ENCODE measurements around the gene IMPDH1. TPM values are rescaled to one million over a fixed set of nuclear protein-coding genes. Genes with fewer than 3 reads are reported as not detected.

Gene IMPDH1
- total RNA-seq, 2 donors from 2014 or later: 17.4 to 27.4 TPM

DNA sequence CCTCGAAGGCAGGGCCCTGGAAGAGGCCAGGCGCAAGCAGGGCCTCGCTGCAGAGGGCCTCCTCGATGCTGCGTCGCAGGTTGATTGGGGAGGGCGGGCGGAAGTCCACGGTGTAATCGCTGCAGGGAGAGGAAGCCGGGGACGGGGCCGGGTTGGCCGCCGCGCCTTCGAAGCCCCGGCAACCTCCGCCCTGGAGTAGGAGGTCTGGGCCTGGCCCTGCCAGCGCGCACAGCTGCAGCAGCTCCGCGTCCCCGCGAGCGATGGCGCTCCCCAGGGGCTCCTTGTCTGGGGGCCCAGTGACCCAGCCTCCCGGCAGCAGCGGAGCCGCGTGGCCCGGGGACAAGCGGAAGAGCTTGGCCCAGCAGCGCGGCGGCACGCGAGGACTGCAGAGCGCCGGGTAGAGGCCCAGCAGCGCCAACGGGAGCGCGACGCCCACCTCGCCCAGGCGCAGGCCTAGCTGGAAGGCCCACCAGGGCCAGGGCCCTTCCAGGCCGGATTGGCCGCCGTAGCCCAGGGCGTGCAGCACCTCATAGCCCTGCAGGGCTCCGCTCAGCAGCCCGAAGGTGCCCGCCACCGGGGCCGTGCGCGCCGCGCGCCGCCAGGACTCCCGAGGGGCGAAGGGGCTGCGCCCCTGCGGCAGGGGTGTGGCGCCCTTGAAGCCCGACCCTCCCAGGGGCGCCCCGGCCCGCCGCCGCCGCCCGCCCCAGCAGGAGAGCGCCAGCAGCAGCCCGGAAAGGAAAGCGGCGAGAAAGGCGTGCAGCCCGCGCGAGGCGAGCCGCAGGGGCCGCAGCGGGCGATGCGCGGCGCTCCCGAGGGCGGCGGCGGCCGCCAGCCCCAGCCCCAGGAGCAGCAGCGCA is 58.3 kb downstream of the IMPDH1 start:
- no peak for DNase-seq (ENCODE audit: low spot score)
- no peaks in the 10 kb centered on the region for H3K27me3 ChIP-seq
- TF ChIP-seq, protein P1, sequence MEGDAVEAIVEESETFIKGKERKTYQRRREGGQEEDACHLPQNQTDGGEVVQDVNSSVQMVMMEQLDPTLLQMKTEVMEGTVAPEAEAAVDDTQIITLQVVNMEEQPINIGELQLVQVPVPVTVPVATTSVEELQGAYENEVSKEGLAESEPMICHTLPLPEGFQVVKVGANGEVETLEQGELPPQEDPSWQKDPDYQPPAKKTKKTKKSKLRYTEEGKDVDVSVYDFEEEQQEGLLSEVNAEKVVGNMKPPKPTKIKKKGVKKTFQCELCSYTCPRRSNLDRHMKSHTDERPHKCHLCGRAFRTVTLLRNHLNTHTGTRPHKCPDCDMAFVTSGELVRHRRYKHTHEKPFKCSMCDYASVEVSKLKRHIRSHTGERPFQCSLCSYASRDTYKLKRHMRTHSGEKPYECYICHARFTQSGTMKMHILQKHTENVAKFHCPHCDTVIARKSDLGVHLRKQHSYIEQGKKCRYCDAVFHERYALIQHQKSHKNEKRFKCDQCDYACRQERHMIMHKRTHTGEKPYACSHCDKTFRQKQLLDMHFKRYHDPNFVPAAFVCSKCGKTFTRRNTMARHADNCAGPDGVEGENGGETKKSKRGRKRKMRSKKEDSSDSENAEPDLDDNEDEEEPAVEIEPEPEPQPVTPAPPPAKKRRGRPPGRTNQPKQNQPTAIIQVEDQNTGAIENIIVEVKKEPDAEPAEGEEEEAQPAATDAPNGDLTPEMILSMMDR (IDR thresholded peaks at IDR 0.05): no peak

DNA sequence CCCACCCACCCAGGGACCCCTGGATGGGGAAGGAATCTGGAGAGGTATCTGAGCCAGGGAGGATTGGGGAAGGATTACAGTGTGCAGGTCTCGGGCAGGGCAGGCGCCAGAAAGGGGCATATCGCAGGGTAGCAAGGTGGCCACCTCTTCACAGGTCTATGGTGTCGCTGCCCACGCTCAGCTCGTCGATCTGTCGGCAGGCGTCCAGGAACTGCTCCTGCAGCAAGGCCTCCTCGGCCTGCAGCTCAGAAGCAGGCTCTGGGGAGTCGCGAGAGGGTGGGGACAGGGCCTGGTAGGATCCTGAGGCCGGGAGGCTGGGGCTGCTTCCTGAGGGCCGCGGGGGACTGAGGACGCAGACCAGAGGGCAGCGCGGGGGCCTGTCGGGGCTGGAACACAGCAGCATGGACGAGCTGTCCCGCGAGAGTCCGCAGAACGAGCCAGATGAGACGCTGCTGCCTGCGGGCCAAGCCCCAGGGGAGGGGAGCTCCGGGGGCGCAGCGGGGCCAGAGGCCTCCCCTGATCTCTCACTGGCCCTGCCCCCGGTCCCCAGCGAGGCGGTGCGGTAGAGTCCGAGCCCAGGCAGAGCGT is 59.0 kb downstream of the IMPDH1 start:
- Histone ChIP-seq H3K4me1 (peaks cover 0 to 12% of the 10 kb centered on the region in 2 donors), H3K9me3 (no peaks in the 10 kb centered on the region), H3K36me3 (no peaks in the 10 kb centered on the region), H3K4me3 (peak overlapping the region in 1 of 2 donors; percentile 42), H3K27me3 (no peaks in the 10 kb centered on the region), H3K27ac (no peak overlapping the region)
- TF ChIP-seq, protein P1 (IDR thresholded peaks at IDR 0.05): no peak
- no peak for DNase-seq (ENCODE audit: low spot score)

More for the DNA sequence above, 58.3 kb downstream of the IMPDH1 start:
- H3K4me3 ChIP-seq: peak overlapping the region in 1 of 2 donors; percentile 42
- peaks cover 0 to 12% of the 10 kb centered on the region in 2 donors for H3K4me1 ChIP-seq
- no peaks in the 10 kb centered on the region for H3K9me3 ChIP-seq
- no peak overlapping the region for H3K27ac ChIP-seq
- H3K36me3 ChIP-seq: no peaks in the 10 kb centered on the region

DNA sequence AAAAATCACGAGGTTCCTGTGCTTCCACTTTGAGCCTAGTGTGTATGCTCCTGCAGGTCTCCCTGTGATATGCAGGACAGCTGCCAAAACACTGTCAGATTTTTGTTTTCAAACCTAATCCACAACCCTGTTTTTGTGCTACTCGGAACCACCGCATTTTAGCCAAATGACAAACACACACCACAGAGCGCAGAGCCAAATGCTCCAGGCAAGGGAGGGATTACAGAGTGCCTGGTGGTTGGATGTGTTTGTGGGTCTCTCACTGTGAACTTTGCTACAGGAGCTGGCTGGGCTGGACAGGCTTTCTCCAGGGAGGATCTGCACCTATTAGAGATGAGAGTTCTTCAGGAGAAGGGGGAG is 60.3 kb downstream of the IMPDH1 start:
- H3K9me3 ChIP-seq: no peaks in the 10 kb centered on the region
- no peaks in the 10 kb centered on the region for H3K27me3 ChIP-seq
- H3K27ac ChIP-seq: no peak overlapping the region
- H3K4me3 ChIP-seq: no peak overlapping the region
- H3K36me3 ChIP-seq: no peaks in the 10 kb centered on the region
- peaks cover 0 to 12% of the 10 kb centered on the region in 2 donors for H3K4me1 ChIP-seq
- no peak for DNase-seq (ENCODE audit: low spot score)
- TF ChIP-seq, protein P1 (IDR thresholded peaks at IDR 0.05): no peak

DNA sequence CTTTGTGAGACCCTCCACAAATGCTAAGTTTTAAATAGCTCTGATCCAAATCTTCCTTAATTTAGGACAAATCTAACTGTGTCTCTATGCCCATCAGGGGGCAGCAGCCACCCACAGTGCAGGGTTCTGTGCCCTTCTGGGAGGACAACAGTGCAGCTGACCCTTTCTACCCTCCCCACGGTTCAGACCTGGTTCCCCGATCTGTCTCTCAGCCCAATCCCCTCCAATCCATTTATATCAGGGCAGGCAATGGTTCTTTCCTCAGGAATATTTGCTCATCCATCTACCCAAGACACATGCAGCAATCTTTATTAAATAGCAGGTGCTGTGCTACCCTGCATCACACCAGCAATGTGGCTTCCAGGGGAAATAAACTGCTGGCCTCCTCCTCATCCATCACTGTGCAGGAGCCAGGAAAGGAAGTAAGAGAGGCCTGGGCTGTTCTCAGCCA is 62.1 kb downstream of the IMPDH1 start:
- no peak overlapping the region for H3K27ac ChIP-seq
- no peaks in the 10 kb centered on the region for H3K9me3 ChIP-seq
- H3K27me3 ChIP-seq: no peaks in the 10 kb centered on the region
- no peak for DNase-seq (ENCODE audit: low spot score)
- no peak overlapping the region for H3K4me3 ChIP-seq
- no peaks in the 10 kb centered on the region for H3K36me3 ChIP-seq
- peaks cover 0 to 17% of the 10 kb centered on the region in 2 donors for H3K4me1 ChIP-seq
- TF ChIP-seq, protein P1 (IDR thresholded peaks at IDR 0.05): peak; percentile 45 to 77

DNA sequence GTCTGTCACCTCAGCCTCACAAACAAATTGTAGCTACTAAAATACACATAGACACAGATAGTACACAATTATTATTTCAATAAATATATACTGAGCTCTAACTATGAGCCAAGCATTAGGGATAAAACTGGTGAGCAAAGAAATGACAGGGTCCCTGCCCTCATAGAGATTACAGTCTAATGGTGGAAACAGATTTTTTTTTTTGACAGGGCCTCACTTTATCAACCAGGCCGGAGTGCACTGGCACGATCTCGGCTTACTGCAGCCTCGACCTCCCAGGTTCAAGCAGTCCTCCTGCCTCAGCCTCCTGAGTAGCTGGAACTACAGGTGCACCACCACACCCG is 65.4 kb downstream of the IMPDH1 start:
- H3K27ac ChIP-seq: no peak overlapping the region
- no peaks in the 10 kb centered on the region for H3K36me3 ChIP-seq
- no peak for DNase-seq (ENCODE audit: low spot score)
- TF ChIP-seq, protein P1 (IDR thresholded peaks at IDR 0.05): no peak
- no peaks in the 10 kb centered on the region for H3K27me3 ChIP-seq
- peaks cover 0 to 22% of the 10 kb centered on the region in 2 donors for H3K4me1 ChIP-seq
- H3K9me3 ChIP-seq: no peaks in the 10 kb centered on the region
- H3K4me3 ChIP-seq: no peak overlapping the region
